HK-2 (cell line): ENCODE results near the gene RTTN.
"Not testable (repeated sequence)": the region's sequence is repeated elsewhere in the genome, so short reads cannot be mapped to it uniquely, and the experiment has no call there.

Experiments
- DNase-seq: peaks from one replicate; pipeline ENCODE4 v3.0.0-alpha.2; 2018; ENCODE audit not compliant: unreplicated experiment

Gene RTTN

GRCh38 chr18:70205421-70206397, at the start of gene RTTN:
RTTN (minus strand) TSS chr18:70205687; CDS start chr18:70205658, 29 bp downstream.
- DNase-seq, result peak; percentile 89

- DNase-seq, result no peak
These were observed 45.3 kb upstream of the RTTN start for GRCh38 chr18:70250781-70251180.

GRCh38 chr18:70249861-70250260, 44.4 kb upstream of the RTTN start:
- DNase-seq, result not testable (repeated sequence)

GRCh38 chr18:70249118-70249517, 43.6 kb upstream of the RTTN start:
- no peak for DNase-seq

GRCh38 chr18:70246061-70246466, 40.6 kb upstream of the RTTN start:
- DNase-seq, result no peak

- no peak for DNase-seq
These were observed 37.8 kb upstream of the RTTN start for GRCh38 chr18:70243131-70243929.

DNA sequence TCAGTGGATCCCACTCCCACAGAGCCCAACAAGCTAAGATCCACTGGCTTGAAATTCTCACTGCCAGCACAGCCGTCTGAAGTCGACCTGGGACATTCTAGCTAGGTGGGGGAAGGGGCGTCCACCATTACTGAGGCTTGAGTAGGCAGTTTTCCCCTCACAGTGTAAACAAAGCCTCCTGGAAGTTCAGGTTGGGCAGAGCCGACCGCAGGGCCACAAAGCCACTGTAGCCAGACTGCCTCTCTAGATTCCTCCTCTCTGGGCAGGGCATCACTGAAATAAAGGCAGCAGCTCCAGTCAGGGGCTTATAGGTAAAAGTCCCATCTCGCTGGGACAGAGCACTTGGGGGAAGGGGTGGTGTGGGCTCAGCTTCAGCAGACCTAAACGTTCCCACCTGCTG, 31.4 kb upstream of the RTTN start:
- DNase-seq, result not testable (repeated sequence)

DNA sequence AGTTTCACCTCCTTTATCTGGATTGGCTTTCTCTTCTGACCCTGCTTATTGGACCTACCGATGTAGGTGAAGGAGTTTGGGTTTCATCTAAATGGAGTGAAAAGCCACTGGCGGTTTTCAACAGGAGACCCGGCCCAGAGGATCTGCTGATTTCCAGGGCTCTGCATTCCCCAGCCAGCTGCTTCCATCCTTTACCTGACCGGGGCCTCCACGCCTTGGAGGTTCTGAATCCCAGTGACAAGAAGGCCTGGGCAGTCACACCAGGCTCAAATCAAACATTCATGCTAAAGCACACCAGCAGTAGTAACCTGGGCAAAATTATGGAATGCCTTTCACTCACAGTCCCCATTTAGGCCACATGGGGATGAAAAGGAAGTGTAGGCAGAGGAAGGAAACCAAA, 30.0 kb upstream of the RTTN start:
- DNase-seq, result no peak

DNA sequence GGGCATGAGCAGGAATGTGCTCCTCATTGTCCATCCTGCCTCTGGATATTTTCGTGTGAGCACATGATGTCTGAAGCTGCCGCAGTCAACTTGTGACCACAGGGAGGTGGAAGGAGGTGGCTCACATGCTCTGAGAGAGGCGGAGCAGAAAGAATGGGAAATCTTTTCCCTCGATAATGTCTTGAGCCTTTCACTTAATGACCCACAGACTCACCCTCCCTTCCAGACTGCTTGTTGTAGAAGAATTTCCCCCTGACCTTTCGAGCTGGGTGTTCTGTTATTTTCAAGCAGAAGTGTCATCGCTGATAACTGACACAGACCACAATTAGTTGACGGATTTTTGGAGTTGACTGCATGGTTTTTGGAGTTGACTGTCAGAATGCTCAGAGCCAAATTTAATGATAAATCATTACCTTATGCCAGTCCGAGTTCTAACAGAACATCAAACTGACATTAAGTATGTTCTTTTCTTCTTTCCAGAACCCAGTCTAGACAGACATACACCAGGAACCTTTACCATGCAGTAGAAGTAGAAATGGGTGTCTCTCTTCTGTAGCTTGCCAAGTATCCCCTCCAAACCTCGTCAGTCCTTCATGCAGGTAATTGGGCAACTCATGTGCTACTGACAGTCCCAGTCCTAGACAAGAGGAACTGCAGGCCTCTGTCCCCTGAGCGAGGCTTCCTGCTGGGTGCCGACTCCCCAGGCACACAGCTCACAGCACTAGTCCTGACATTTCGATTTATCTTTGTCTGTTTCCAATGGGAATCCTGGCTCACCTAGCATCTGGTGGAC, 29.4 kb upstream of the RTTN start:
- no peak for DNase-seq

- DNase-seq, result no peak
These were observed 28.5 kb upstream of the RTTN start for GRCh38 chr18:70233974-70234373.

- DNase-seq, result no peak
These were observed 26.8 kb upstream of the RTTN start for GRCh38 chr18:70232261-70232660.

- DNase-seq, result no peak
These were observed 24.2 kb upstream of the RTTN start for GRCh38 chr18:70229639-70230038.

GRCh38 chr18:70228536-70228935, 23.0 kb upstream of the RTTN start:
- no peak for DNase-seq

DNA sequence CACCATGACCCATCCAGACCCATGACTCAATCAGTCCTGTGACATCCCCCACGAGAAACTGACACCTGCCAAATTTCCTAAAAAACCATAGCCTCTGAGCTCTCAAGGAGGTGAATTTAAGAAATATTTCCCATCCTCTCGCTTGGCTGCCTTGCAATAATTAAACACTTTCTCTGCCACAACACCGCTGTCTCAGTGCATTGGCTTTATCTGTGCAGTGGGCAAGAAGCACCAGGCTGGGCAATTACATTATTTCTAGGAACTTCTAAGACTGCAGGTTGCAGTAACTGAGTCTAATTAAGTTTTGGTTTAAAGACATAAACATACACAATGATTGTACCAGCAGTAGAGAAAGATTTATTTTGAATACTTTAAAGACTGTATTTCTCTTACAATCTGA, 22.0 kb upstream of the RTTN start:
- DNase-seq, result no peak

GRCh38 chr18:70221915-70222278, 16.4 kb upstream of the RTTN start:
- no peak for DNase-seq

DNA sequence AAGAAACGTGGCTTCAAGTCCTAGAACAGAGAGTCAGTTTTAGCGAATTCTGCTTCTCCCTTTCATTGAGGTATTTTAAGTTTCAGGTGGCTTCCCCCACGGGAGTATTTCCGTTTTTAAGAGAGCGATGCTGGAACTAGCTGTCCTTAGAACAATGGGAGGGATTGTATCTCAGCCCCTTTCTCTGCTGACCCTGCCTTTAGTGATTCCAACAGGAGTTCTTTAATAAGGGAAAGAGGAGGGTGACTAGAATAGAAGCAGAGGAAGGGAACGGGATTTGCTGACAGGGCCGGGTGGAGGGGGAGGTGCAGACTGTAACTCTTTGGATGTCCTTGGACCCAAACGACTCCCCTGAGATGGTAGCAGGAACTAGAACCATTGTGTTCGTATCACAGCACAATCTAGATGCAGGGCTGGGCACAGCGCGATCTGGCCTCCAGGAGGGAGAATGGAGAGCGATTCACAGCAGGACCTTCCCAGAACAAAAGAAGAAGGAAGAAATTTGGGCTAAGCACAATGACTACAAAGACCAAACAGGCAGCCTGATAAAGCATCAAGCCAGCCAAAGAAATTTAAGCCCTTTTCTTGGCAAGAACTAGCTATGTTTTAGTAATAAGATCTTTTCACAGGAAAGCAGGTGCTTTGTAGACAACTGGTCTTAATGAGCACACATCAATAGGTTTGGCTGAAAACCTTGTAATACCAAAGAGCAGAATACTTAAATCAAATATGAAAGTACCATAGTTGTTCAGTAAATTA, 15.8 kb upstream of the RTTN start:
- DNase-seq, result no peak

DNA sequence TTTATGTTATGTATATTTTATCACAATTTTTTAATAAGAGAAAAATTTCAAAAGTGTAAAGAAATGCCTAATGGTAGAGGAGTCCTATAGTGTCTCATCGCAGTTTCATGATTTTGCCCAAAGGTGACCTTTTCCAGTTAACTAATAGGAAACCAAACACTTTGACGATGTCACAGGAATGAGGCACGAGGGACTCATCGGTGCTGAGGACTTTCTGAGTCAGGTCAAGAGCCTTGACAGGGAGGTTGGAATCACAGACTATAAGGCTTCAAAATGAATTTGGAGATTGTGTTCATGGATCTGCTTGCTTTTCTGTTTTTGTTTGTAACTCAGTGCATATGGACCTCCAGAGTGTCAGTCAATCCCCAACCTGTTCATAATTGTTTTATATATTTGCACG, 15.1 kb upstream of the RTTN start:
- DNase-seq, result no peak

- no peak for DNase-seq
These were observed 14.2 kb upstream of the RTTN start for GRCh38 chr18:70219688-70220087.

GRCh38 chr18:70216788-70217187, 11.3 kb upstream of the RTTN start:
- no peak for DNase-seq

DNA sequence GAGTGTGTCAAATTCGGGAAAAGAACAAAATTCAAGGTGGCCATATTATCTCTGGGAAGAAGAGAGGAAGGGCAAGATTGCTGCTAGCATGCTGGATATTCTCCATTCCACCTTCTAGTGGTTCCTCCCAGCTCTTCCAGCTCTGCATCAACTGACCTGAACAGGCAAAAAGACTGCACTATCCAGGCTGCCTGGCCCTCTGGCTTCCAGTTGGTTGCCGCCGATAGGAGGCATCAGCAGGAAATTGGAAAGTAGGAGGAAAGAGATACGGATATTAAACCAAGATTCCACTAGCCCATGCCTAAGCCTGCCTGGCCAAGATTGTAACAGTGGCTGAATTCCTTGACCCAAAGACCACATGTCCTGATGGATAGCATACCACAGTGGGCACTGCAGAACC, 1.7 kb upstream of the RTTN start:
- DNase-seq, result no peak

DNA sequence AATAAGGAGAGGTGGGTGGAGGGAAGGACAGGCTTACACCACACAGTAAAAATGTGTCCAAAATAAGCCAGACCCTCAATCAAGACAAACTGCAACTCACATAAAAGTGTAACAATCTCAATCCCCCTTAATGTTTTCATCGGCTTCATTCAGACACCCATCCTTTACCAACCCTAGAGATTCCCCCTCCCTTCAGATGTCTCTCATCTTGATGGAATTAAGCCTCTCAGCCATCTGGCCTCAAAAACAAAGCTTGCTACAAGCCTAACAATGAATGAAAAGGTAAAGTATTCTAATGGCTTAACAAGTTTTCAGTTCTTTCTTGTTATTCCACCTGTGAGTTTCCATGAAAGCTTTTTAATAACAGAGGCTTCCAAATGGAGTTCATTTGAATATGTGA, 5.2 kb downstream of the RTTN start:
- no peak for DNase-seq
